ENCODE data around the gene ULBP3. TPM values are rescaled to one million over a fixed set of nuclear protein-coding genes. Genes with fewer than 3 reads are reported as not detected.

The ULBP3 gene
- 10.5 and 12.4 TPM in 2 replicates for total RNA-seq

DNA sequence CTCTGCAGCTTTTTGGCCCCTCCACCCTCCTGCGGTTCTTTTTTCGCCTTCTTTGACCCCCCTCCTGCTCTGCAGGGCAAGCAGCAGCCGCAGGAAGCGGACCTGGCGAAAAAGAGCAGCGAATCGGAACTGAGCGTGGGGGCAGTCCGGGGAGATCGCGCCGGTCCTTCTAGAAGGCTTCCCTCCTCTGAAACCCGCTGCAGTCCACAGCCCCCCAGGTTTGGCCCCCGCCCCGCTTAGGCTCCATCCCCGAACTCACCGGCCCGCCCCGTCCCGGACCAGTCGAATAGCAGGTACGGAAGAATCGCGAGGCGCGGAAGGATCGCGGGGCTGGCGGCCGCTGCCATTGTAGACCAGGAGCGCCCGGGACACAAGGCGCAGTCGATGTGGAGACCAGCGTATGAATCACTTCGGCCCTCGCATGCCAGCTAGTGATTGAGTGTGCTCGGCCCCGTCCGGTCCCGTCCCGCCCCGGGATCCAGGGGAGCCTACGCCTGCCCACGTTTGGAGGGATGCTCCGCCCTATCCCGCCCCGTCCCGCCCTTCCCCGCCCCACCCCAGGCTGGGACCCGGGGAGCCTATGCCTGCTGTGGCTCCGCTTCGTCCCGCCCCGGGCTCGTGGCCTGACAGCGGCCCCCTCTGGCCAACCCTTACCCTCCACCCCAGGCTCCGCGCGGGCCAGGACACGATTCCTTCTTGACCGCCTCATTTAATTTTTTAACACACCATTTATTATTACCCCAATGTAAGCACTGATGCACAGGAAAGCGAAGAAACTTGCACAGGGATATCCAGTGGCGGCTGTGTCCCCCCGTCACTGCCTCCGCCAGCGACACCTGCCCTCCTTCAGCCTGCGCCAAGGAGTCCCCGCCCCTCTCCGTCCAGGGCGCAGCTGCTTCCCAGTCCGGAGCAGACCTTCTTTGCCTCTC is at the start of gene ULBP3:
Gene ULBP3 (minus strand): TSS at position 402 of the 929 bp plus-strand sequence. CDS start 55 bp downstream, at position 347.
- peak; percentile 82 for DNase-seq (ENCODE audit: low read depth, low spot score)

DNA sequence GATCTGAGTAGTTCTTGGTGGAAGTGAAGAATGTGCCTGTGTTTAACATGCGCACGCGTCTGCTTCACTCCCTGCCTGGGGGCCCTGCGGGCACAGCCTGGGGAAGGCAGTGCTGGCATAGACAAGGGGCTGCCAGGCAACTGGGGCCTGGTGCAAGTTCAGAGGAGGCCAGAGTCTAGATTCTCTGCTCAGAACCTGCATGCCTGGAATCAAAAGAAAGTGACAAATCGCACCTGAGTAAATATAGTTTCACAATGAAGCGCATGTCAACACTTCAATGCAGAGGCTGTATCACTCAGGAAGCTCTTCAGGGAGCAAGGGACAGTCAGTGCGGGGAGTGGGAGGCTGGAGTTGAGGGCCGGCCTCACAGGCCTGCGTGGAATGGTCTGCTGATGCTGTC is 49.7 kb upstream of the ULBP3 start:
- no peak for DNase-seq (ENCODE audit: low read depth, low spot score)

DNA sequence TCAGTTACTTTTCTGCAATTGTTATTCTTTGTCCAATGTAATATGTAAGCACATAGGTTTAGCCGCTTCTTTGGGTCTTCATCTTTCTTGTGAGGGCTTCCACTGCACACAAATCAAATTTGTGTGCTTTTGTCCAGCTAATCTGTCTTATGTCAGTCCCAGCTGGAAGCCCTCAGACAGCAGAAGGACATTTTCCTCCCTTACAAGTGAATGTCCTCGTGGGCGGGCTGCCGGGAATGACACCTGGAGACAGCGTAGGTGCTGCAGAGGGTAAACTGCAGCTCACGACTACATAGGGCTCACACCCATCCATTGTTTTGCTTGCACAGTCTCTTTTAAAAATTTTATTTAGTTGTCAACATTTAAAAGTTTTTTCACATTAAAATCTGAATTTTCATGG is 49.3 kb upstream of the ULBP3 start:
- DNase-seq (ENCODE audit: low read depth, low spot score): no peak

DNA sequence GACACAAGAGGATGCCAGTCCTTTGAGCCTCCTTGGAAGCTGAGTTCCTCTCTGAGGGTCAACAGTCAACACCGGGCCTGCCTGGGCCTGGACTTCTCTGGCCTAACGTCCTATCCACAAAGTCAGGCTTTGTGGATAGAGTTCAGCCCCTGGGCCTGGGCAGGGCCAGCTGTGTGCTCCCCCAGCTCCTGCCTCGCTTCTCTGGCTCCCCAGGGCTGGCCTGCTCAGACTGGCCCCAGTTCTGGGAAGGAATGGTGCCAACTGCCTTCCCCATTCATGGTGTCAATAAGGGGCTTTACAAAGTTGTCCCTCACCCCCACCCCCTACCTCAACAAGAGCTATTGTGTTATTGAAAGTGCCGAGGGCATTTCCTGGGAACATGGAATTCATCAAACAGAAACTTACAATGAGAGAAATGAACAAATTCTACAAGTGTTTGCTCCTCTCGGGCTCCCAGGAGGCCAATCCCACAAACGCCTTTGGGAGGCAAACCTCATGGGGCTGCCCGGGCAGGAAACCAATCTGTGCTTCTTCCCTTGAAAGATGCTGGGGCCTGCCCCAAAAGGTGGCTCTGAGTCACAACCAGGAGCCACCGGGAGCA is 47.4 kb upstream of the ULBP3 start:
- DNase-seq (ENCODE audit: low read depth, low spot score): no peak

DNA sequence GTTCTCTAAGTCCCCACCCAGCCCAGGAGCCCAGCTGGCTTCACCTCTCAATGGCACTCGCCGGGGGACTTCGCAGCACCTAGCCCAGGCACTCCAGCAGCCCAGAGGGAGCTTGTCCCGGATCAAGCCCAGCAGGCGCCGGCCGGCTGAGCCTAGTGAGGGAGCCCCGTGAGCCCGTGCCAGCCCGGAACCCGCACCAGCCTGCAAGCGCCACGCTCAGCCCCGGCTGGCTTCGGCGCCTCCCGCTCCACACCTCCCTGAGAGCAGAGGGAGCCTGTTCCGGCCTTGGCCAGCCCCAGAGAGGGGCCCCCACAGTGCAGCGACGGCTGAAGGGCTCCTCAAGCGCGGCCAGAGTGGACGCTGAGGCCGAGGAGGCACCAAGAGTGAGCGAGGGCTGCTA is 46.8 kb upstream of the ULBP3 start:
- DNase-seq (ENCODE audit: low read depth, low spot score): no peak

DNA sequence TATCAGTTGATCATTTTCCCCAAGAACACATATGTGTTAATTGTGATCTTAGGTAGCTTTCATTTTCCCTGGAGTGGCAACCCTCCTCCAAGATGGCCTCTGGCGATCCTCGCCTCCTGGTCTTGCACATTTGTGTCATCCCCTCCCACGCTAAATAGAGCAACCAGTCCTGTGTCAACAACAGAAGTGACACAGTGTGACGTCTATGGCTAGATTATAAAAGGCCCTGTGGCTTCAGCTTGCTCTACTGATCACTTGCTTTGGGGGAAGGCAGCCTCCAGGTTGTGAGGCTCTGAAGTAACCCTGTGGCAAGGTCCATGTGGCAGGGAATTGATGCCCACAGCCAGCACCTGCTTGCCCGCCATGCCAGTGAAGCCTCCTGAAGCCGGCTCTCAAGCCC is 43.3 kb upstream of the ULBP3 start:
- no peak for DNase-seq (ENCODE audit: low read depth, low spot score)

DNA sequence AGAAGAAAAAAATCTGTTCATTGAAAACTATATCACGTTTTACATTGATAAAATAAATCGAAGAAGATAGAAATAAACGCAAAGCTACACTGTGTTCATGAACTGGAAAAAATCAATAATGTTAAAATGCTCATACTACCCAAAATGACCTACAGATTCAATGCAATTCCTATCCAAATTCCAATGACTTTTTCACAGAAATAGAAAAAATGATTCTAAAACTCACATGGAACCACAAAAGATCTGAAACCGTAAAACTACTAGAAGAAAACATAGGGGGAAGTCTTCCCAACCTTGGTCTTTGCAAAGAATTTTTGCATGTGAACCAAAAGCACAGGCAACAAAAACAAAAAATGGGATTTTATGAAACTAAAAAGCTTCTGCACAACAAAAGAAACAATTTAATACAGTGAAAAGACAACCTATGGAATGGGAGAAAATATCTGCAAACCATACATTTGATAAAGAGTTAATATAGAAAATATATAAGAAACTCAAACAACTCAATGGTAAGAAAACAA is 33.9 kb upstream of the ULBP3 start:
- no peak for DNase-seq (ENCODE audit: low read depth, low spot score)

DNA sequence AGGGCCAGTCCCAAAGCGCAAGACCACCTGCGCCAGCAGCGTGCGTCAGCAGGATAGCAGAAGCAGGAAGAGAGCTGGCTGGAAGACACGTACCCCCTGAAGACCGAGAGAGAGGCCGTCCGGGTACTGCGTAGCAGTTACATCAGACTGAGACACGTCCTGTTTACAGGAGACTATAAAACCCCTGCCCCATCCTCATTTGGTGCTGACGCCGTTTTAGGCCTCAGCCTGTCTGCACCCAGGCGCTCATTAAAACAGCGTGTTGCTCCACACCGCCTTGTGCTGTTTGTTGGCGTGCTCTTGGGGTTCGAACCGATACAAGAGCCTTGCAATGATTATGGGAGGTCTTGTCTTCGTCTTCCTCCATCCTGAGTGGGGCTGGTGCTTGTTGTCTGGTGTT is 31.8 kb upstream of the ULBP3 start:
- DNase-seq (ENCODE audit: low read depth, low spot score): no peak

DNA sequence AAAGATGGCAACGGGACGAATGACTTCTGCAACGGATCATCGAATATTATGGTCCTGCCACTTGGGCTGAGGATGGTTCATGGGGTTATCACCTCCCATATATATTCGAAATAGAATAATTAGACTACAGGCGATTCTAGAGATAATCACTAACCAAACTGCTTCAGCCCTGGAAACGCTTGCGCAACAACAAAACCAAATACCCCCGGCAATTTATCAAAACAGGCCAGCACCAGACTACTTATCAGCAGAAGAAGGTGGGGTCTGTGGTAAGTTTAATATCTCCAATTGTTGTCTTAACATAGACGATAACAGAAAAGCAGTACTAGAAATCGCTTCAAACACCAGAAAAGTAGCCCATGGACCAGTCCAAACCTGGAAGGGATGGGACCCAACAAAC is 31.0 kb upstream of the ULBP3 start:
- no peak for DNase-seq (ENCODE audit: low read depth, low spot score)

DNA sequence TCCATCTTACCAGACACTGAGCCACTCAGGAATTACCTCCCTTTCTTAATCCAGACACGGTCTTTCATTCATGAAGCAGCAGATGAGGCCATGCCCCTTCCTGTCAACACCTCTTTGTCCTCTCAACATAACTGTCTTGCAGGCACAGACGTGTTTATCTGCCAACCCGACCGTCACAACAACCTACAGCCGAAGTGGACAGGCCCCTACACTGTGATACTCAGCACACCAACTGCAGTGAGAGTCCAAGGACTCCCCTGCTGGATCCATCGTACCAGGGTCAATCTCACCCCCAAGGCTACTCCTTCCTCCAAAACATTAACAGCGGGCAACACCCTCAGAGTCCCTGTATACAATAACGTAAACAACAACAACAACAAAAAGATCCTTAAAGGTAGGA is 30.6 kb upstream of the ULBP3 start:
- no peak for DNase-seq (ENCODE audit: low read depth, low spot score)

DNA sequence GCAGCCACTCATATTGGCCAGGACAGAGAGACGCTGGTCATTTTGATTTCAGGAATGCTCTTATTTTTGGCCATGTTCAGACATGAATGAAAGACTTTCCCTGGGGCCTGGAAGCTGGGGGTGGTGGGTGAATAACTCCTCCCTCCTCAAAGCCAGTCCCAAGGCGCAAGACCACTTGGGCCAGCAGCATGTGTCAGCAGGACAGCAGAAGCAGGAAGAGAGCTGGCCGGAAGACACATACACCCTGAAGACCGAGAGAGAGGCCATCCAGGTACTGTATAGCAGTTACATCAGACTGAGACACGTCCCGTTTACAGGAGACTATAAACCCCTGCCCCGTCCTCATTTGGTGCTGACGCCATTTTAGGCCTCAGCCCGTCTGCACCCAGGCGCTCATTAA is 29.2 kb upstream of the ULBP3 start:
- no peak for DNase-seq (ENCODE audit: low read depth, low spot score)

DNA sequence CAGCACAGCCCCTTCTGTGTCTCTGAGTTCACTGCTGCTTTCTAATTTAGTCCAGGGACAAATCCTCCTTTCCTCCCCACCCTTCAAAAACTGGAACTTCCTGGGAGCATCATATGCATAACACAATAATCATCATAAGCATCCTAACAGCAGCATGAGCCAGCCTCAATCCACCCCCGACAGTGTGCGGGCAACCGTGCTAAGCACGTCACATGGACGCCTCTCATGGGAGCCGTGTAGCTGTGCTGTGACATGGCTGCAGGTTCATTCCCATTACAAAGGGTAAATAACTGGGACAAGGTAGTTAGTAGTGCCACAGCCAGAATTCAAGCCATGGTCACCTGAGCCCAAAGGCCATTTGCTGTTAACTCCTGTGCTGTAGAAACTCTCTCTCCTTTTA is 24.5 kb upstream of the ULBP3 start:
- no peak for DNase-seq (ENCODE audit: low read depth, low spot score)

DNA sequence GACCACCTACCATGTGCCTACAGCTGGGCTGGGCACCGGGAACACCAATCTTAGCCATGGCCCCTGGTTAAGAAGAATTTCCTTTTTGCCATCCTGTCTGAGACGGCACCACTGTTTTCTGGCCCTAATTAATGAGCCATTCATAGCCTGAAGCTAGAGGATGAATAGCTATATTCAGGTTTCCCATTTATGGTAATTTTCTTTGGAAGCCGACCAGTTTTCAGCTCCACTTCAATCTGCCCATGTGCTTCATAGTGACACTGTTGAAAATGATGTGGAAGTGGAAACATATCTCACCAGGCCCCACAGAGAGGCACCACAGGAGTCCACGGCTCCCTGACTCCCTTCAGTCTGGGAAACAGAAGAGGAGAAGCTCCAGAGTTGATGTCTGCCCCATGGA is 22.6 kb upstream of the ULBP3 start:
- DNase-seq (ENCODE audit: low read depth, low spot score): no peak

DNA sequence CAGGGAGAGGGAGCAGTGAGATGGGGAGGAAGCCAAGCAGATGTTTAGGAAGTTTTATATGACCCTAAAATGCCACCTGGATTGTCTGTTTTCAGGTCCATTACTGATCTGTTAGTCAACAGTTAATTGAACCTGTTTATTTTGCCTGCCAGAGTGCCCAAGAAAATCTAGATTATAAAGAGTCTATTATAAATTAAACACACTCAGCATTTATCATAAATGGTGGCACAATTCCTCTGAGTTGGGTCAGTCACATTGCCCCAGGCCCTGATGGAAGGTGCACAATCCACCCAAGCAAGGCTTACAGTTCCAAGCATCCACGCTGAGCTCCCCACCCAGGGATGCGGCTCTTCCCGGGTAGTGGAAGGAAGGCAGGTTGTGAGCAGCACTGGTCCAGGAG is 21.4 kb upstream of the ULBP3 start:
- no peak for DNase-seq (ENCODE audit: low read depth, low spot score)

DNA sequence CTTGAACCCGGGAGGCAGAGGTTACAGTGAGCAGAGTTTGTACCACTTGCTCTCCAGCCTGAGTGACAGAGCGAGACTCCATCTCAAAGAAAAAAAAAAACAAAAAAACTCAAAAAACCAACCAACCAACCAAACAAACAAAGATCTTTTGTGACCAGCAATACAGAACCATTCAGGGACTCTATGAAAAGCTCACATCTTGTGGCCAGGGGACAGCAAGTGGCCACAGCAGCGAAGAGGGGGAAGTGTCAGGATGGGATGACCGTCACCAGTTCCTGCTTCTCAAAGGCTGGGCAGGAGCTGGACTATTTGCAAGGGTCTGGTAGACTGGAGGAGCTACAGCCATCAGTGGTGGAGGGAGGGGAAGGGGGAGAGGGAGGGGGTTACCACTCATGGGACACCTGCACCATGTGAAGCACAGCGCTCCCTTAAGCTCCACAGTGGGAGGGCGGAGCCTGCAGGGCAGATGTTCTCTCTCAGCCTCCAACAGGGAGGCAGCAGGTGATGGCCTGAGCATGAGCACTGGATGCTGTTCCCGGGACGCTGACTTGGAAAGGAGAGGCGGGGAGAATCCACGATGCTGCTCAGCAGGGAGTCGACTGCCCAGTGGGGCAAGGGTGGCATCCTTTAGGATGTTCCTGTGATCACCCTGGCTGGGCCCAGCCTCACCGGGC is 19.7 kb upstream of the ULBP3 start:
- no peak for DNase-seq (ENCODE audit: low read depth, low spot score)

DNA sequence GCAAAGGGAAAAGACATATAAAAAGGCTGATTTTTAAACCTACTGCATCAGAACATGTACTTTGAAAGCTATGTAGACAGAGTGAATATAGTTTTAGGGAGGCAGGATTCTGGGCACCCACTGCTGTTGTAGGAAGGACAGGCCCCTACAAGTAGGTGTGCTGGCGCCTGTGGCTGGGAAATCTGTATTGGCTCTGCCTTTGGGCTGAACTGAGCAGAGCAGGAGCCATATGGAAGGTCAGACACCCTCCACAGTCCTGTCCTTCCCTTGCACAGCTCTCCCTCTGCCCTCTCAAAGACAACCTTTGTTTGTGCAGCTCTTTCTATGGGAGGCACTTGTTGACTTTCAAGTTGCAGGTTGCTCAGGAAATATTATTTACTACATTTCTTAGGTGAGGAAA is 18.4 kb upstream of the ULBP3 start:
- no peak for DNase-seq (ENCODE audit: low read depth, low spot score)

DNA sequence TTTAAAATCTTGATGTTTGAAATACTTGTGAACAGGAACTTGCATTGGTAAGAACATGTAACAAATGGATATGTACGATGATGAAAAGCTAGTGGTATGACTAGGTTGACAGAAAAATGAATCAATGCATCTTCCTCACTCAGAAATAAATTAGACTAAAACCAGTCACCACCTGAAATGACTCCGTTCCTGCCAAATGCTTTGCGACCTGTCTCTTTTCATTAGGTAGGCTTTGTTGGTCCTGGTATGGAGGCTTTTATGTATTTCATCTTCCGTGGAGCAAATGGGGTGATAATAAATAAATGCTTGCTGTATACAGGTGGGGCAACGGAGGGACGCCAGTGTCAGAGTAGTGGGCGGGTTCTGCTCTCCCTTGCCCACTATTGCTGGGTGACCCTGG is 17.1 kb upstream of the ULBP3 start:
- DNase-seq (ENCODE audit: low read depth, low spot score): no peak

DNA sequence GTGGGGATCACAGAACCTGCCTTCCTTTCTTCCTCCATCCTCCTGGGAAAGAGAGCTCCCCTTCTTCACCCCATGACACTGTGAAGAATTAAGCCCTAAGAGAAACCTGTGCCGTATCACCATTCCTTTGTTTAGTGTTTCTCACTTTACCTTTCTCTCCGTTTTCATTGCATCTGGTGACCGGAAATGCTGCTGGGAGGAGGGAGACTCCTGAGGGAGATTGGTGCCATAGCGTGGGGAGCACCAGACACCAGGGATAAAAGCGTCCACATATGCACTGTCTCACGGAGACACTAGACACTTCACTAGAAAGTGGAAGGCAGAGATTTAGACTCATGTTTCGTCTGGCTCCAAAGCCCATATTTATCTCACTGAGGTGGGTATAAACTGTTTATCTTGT is 15.5 kb upstream of the ULBP3 start:
- DNase-seq (ENCODE audit: low read depth, low spot score): no peak

DNA sequence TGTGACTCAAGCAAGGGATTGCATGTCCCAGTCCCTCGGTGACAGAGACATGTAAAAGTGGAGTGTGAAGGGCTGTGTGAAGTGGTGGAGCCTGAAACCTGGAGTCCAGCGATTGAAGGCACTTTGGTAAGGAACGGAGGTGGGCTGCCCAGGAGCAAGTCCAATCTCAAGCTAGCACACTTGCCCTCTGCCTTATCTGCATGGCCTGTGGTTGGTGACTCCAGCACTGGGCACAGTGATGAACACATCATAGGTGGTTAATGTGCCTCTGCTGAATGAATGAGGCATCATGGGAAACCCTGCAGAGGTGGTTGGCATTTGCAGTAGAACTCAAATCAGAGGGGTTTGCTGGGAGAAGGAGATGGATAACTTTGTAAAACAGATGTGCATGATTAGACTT is 14.9 kb upstream of the ULBP3 start:
- DNase-seq (ENCODE audit: low read depth, low spot score): no peak

DNA sequence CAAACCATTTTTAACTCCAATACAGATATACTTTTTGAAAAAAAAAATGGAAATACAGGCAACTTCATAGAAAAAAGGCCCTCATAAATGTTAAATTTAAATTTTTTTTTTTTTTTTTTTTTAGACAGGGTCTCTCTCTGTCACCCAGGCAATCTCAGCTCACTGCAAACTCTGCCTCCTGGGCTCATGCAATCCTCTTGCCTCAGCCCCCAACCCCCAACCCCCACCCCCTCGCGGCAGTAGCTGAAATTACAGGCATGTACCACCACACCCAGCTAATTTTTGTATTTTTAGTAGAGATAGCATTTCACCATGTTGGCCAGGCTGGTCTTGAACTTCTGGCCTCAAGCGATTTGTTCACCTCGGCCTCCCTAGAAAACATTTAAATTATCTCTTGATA is 12.8 kb upstream of the ULBP3 start:
- DNase-seq (ENCODE audit: low read depth, low spot score): no peak

DNA sequence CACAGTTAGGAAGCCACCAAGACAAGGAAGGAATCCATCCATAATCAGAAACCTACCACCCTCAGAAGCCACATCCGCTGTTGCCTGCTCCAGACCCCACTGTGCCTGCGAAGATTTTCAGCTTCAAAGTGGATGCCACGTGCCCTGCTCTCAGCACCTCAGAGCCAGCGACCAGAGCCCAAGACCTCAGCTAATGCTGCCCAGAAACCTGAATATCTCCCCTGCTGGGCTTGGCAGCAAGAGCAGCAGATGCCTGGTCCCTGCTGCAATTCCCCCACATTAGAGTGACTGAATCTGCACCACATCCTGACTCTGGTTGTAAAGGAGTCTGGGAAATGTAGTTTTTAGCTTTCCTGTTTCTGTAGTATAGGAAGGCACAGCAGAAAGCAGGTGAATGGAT is 10.7 kb upstream of the ULBP3 start:
- no peak for DNase-seq (ENCODE audit: low read depth, low spot score)

DNA sequence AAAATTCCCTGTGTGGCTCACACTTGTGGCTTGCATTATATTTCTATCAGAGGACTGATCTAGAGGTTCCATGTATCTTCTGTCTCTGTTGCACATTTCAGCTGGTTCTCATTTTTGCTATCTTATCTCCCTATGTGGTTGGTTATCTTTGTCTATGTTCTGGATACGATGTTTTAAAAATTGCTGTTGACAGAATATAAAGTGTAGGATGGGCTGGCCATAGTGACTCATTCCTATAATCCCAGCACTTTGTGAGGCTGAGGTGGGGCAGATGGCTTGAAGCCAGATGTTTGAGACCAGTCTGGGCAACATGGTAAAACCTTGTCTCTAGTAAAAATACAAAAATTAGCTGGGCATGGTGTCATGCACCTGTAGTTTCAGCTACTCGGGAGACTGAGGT is 9.9 kb upstream of the ULBP3 start:
- no peak for DNase-seq (ENCODE audit: low read depth, low spot score)
